ENCODE results near the gene URGCP.

GRCh38 chr7:43942250-43942649, 35.9 kb upstream of the URGCP start:
- TF ChIP-seq POLR2AphosphoS5 (IDR thresholded peaks at IDR 0.05; ENCODE audit: insufficient read depth in 1 of 2, low read depth in 1 of 2) (no peak), CTCF (IDR thresholded peaks at IDR 0.05) (no peak)
